ENCODE data around the gene IRF9. TPM values are rescaled to one million over a fixed set of nuclear protein-coding genes. Genes with fewer than 3 reads are reported as not detected.

Gene IRF9
- total and polyA plus RNA-seq, 2 of the 4 experiments (the other 2 are of a cell fraction): 25.6 to 34.6 TPM

GRCh38 chr14:24150567-24150966, 10.5 kb upstream of the IRF9 start:
- Histone ChIP-seq H4K91ac (ENCODE audit: insufficient read depth, low read depth, low read length) (no peak overlapping the region), H3K18ac (ENCODE audit: low read depth, low read length) (no peak overlapping the region), H2BK5ac (ENCODE audit: low read depth, low read length, poor library complexity, severe bottlenecking) (no peak overlapping the region), H3K9me1 (ENCODE audit: insufficient read depth, low read length) (no peaks in the 10 kb centered on the region), H3K27me3 (ENCODE audit: control insufficient read depth, insufficient read depth, low read length) (no peaks in the 10 kb centered on the region), H3K9ac (ENCODE audit: low read depth, low read length) (no peak overlapping the region), H2AK9ac (replicated peaks; ENCODE audit: low read depth, low read length, poor library complexity) (no peak overlapping the region), H2BK20ac (ENCODE audit: low read depth, low read length) (no peak overlapping the region), H4K8ac (ENCODE audit: low read depth in 2 of 2, low read length in 2 of 2) (no peak overlapping the region), H3K23ac (ENCODE audit: low read depth, low read length) (no peak overlapping the region), H3K4ac (ENCODE audit: low read depth, low read length) (no peak overlapping the region), H3K56ac (ENCODE audit: extremely low read depth, insufficient read depth, low read length) (no peak overlapping the region), H3K9me3 (ENCODE audit: control insufficient read depth, insufficient read depth, low read length) (no peaks in the 10 kb centered on the region), H2AFZ (replicated peaks; ENCODE audit: low read length, poor library complexity) (no peak overlapping the region), H2BK15ac (ENCODE audit: low read depth, low read length) (no peak overlapping the region), H3K4me3 (ENCODE audit: insufficient read depth, low read depth, low read length) (no peak overlapping the region), H2AK5ac (ENCODE audit: low read depth, low read length) (no peak overlapping the region), H4K5ac (ENCODE audit: low read depth, low read length) (no peak overlapping the region), H2BK120ac (ENCODE audit: low read depth, low read length) (no peak overlapping the region), H3K14ac (replicated peaks; ENCODE audit: low read depth, low read length) (no peak overlapping the region), H4K20me1 (ENCODE audit: insufficient read depth, low read length) (peaks cover 10% of the 10 kb centered on the region), H3K4me2 (ENCODE audit: low read depth, low read length) (no peak overlapping the region), H3K4me1 (ENCODE audit: control insufficient read depth, insufficient read depth, low read length) (peaks cover 5% of the 10 kb centered on the region), H3K79me1 (ENCODE audit: low read depth in 1 of 2, low read length in 2 of 2) (peaks cover 23 to 48% of the 10 kb centered on the region in 2 experiments), H3K27ac (ENCODE audit: insufficient read depth, low read length) (no peak overlapping the region), H3K36me3 (ENCODE audit: control insufficient read depth, insufficient read depth, low read length) (peaks cover 48% of the 10 kb centered on the region)
- CTCF ChIA-PET: interaction anchor here (4.3 kb wide), 1 partner anchor 10 kb away, joined by 14 read pairs; the partner anchor contains the start of gene IRF9
- no peak for ATAC-seq (ENCODE audit: low read depth)
- POLR2A ChIA-PET (ENCODE audit: unreplicated experiment): no interaction called here
- in situ Hi-C loops (cut with MboI; ENCODE audit: low sequenced_read_pairs): no loop called here
- dilution Hi-C loops (cut with HindIII; ENCODE audit: low sequenced_read_pairs, unreplicated experiment): no loop called here
- BruUV-seq (replicated peaks): no TSS peak
- no peak for TF ChIP-seq BHLHE40 (IDR thresholded peaks at IDR 0.05; ENCODE audit: low read depth, low read length)
- TF ChIP-seq MAZ (IDR thresholded peaks at IDR 0.05; ENCODE audit: borderline replicate concordance, low read depth, low read length): no peak
- no peak for TF ChIP-seq USF2 (IDR thresholded peaks at IDR 0.05; ENCODE audit: low read depth, low read length)
- TF ChIP-seq CTCF (conservative IDR thresholded peaks at IDR 0.05; ENCODE audit: low read depth, low read length): no peak
- no peak for TF ChIP-seq RFX5 (IDR thresholded peaks at IDR 0.05; ENCODE audit: low read depth, low read length)
- no peak for TF ChIP-seq POLR2A (IDR thresholded peaks at IDR 0.05; ENCODE audit: low read depth, low read length)
- no peak for TF ChIP-seq CHD1 (IDR thresholded peaks at IDR 0.05; ENCODE audit: low read depth, low read length)
- no peak for TF ChIP-seq MAFK (IDR thresholded peaks at IDR 0.05; ENCODE audit: low read depth, low read length)
- no peak for TF ChIP-seq RAD21 (IDR thresholded peaks at IDR 0.05; ENCODE audit: low read length)
- TF ChIP-seq RCOR1 (IDR thresholded peaks at IDR 0.05; ENCODE audit: insufficient replicate concordance, low read length): no peak
- no peak for TF ChIP-seq CEBPB (IDR thresholded peaks at IDR 0.05; ENCODE audit: low read depth, low read length)
- TF ChIP-seq ELK1 (IDR thresholded peaks at IDR 0.05; ENCODE audit: borderline replicate concordance, low read depth, low read length): no peak
- no peak for TF ChIP-seq NFE2L2 (IDR thresholded peaks at IDR 0.05; ENCODE audit: low read depth, low read length)
- no peak for TF ChIP-seq MXI1 (IDR thresholded peaks at IDR 0.05; ENCODE audit: borderline replicate concordance, low read depth, low read length)
- no peak for TF ChIP-seq SMC3 (IDR thresholded peaks at IDR 0.05; ENCODE audit: low read depth, low read length)
- TF ChIP-seq FOS (IDR thresholded peaks at IDR 0.05; ENCODE audit: low read depth, low read length): no peak
- intact Hi-C loops (cut with micrococcal nuclease): no loop called here
- DNase-seq: no peak
- 100% methylated on average over 5 of the region's 9 CpGs; no CpG with 5 or more reads in 1 of the 2 experiments for WGBS, 2 experiments (ENCODE audit: extremely low coverage in 2 of 2, insufficient read length in 1 of 2)

Measured in IMR-90 (cell line).